DMS79 treated with DMSO at 0.1 percent for 48 hours (cell line): ENCODE data around the gene CD8A.
"Not testable (repeated sequence)": the region's sequence is repeated elsewhere in the genome, so short reads cannot be mapped to it uniquely, and the experiment has no call there.

Source experiments
- DNase-seq: peaks from one replicate; lab custom pipeline; 2025; lab: John Stamatoyannopoulos, UW

The CD8A gene

DNA sequence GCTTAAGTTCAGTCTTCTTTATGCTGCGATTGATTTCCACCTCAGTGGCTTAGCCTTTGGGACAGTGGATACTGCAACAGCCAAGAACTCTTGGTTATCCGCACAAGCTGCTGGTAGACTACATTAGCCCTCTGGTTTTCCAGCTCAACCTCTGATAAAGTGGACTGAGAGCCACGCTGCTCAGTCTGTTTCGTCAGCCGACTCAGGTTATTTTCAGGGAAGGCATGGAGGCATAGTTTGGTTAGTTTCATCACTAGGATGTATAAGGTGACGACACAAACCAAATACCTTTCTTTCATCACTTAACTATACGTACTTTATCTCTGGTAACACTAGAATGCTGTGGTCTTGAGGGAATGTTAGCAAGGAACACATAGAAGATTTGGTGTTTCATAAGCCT lies 14.2 kb downstream of the CD8A start:
- DNase-seq = no peak

DNA sequence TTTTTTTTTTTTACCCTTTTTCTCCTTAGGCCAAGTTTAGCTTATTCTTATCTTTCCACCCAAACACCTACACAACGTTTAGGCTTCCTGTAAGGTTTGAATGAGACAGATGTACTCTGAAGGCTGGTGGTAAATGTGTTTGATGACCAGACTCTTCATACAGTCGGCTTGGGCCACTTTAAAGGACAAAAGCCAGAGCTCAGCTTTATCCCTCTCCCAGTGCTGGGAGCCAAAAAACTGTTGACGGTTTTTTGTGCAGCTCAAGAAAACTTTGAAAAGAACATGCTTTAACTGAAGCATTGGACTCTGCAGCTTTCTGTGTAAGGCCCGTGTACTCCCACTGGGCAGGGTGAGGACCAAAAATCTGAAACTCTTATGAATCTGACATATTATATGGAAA lies 15.4 kb downstream of the CD8A start:
- no peak for DNase-seq

DNA sequence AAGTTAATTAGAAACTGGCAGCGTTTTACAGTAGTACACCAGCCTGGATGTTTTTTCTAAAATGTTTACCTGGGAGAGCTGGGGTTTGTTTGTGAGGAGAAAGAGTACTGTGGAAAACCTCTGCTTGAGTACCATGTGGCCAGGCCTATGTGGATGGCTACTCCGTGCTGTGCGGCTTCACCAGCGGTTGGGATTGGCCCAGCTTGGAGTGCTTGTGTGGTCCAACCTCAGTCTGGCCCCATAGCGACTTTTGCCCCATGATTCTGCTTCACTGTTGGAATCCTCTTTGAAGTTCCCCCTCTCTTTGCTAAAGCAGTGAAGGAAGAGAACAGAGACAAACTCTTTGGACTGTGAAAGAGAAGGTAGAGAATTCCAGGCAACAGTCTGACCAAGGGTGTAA lies 15.9 kb downstream of the CD8A start:
- DNase-seq = no peak

DNA sequence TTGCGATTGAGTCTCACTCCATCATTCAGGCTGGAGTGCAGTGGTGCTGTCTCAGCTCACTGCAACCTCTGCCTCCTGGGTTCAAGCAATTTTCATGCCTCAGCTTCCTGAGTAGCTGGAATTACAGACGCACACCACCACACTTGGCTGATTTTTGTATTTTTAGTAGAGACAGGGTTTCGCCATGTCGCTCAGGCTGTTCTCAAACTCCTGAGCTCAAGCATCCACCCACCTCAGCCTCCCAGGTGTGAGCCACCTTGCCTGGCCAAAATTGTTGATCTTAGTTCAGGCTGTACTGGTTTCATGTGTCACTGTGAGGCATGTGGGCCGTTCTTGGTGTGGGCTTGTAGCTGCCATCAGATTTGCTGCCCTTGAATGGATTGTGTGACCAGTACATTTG lies 18.1 kb downstream of the CD8A start:
- no peak for DNase-seq

DNA sequence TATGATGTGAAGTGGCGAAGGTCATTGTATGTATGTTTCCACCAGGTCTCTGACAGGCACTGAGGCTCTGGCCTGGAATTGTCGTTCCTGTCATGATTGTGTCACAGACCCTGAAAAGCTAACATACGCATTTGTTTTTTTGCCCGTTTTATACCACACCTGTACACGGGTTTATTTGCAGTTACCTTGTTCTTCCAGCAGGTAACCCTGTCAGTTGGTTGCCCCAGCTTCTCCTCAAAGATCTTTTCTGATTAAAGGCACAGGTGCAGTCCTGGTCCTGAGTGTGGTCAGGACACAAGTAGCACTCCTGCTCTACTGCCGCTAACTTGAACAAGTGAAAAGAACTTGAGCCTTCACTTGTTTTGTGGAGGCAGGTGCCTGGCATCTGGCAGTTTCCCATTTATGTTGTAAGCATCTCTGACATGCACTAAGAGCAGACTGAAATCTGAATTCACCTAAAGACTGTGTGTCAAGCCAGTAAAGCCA lies 19.9 kb downstream of the CD8A start:
- peak; percentile 28 for DNase-seq

DNA sequence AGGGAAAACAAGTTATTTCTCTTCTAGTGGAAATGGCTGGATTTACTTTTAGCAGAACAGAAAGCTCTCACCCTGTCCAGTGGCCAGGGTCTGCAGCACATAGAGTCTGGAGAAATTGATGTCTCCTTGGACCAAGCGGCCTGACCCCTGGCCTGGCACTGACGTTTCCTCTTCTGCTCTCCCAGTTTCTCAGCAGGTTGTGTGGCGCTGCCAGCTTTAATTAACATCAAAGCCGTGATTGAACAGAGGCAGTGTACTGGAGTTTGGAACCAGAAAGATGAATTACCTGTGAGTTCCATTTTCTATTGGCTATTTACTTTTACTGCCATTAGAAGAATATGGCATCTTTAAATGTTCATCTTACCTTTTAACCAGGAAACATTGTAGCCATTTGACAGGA lies 20.9 kb downstream of the CD8A start:
- no peak for DNase-seq

DNA sequence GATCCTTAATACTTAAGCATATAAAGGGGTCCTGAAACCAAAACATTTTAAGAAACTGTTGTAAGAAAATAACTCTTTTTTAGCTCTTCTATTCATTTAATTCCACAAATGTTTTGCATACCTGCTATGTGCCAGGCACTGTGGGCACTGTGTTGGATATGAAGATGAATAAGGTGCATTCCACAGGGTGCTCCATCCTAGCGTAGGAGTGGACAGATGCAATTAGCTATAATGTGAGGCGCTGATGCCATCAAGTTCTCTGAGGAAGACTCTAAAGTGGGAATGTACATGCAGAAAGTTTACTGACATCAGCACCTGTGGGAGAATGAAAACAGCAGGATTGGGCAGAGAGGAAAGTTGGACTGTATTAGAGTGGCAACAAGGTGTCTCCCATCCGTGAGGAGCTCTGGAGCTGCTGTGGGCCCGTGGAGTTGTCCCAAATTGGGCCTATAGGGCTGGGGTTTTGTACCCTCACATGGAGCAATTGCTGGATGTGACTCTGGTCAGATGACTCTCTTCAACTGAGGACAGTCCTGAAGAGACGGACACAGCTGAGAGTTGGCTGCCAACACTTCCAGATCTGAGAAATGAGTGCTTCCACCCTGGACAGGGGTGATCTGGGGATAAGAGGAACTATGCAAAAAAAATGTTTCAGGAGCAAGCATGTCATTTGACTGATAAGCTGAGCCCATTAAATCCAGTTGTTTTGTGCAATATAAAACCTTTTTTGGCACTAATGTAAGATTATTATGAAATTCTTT lies 22.3 kb downstream of the CD8A start:
- DNase-seq = no peak

DNA sequence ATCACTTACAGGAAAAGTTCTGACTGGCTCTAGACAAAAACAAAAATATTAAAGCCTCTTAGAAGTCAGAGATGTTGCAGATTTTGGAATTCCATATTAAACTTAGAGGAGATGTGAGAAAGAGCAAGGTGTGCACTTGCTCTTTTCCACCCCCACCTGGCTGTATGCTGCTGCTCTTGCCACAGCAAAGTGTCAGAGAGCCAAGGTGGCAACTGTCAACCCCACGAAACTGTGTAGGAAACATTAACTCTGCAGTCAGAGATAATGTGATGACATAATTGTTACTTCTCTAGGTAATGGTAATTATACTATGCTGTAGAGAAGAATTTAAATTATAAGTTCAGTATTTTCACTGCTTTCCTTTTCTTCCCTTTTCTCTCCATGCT lies 25.4 kb downstream of the CD8A start:
- DNase-seq = no peak

DNA sequence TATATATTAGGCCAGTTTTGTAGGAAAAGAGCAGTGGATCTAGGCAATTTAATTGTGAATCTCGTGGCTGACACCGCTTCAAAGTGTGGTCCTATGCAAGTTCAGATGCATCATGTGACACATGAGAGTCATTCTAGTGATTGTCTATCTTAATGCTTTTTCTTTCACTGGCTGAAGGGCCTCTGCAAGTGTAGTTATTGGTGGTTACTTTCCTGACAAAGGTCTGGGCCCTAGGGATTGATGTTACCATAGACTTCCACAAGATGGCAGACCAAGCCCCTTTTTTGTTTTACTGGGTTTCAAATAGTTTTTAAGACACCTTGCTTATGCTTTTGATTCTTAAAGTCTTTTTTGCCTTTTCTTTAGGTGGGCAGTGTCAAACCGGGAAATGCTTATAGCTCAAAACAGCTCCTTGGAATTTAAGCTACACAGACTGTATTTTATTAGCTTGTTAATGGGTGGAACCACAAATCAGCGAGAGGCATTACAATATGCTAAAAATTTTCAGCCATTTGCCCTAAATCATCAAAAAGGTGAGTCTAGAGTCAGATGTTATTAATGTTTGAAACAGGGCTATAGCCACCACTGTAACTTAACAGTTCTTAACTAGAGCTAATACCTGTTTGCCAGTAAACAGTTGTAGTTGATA lies 25.9 kb downstream of the CD8A start:
- peak; percentile 31 for DNase-seq

DNA sequence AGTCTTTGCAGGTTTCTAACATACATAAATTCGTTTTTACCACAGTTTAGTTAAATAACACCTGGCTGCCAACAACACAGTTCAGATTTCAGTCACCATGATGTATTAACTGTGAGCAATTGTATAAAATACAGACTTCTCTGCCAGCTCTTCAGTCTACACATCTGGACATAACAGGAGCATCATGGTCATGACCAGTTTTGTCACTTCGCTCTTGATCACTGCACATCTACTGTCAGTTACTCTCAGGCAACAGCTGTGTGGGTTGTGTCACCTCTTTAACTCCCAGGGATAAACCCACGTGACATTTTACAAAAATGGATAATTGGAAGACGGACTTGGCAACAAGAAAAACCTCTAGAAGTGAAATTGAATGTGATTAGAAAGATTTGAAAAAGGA lies 30.3 kb downstream of the CD8A start:
- no peak for DNase-seq

DNA sequence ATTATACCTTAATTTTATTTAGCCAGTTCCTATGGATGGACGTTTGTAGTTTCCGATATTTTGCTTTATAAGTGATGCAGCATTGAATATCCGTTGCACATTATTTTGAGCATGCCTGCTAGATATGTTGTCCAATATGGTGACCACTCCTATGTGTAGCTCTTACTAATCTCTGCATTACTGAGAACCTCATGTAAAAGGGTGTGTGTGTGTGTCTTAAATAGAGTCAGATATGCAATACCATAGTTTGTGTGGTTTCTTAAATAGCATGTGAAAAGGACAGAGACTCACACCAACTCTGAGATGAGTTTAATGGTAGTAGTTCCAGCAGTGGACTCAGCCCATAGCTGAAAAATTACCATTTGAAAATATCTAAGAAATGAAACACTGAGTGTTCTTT lies 32.3 kb downstream of the CD8A start:
- DNase-seq = no peak

DNA sequence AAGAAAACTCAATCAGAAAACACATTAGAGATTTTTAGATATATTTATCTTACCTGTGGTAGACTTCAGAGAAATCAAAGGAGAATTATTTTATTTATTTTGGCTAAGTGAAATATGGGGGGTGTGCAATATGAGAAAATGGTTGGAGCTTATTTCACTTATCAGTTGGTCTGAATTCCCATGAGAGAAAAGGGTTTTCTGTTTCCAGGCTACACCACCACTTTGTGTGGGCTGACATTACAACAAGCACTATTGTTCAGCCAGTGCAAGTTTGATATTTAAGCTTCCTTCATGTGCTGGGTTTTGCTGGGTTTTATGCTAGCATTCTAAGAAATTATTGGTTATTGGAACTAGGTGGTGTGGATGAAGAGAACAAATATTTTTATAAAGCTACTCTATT lies 37.1 kb downstream of the CD8A start:
- DNase-seq = no peak

DNA sequence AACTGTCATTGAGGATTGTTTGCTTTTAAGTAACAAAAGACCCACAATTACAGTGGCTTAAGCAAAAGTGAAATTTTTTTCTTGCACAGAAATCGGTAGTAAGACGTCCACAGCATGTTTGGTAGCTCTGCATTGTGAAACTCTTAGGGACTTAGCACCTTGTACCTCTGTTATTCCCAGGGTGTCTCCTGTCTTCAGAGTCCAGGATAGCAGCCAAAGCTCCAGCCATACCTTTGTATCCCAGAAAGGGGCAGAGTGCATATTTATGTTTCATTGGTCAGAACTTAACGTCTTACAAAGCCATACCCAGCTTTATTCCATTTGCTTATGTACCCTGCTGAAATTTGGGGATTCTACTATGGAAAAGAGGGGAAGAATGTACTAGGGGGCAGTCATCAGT lies 37.8 kb downstream of the CD8A start:
- DNase-seq = no peak

DNA sequence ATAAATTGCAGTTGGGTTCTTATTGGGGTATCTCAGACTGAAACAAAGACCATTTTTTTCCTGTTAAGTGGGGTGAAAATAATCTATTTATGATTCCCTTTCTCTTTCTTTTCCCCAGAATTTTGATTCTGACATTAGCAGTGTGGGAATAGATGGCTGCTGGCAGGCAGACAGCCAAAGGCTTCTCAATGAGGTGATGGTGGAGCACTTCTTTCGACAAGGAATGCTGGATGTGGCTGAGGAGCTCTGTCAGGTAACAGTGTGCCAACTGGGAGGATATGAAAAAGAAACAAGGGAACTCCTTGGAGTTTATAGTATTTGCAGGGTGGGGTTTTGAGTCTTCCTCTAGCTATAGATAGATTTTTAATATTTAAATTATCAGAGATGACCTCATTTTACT lies 38.9 kb downstream of the CD8A start:
- DNase-seq = no peak

DNA sequence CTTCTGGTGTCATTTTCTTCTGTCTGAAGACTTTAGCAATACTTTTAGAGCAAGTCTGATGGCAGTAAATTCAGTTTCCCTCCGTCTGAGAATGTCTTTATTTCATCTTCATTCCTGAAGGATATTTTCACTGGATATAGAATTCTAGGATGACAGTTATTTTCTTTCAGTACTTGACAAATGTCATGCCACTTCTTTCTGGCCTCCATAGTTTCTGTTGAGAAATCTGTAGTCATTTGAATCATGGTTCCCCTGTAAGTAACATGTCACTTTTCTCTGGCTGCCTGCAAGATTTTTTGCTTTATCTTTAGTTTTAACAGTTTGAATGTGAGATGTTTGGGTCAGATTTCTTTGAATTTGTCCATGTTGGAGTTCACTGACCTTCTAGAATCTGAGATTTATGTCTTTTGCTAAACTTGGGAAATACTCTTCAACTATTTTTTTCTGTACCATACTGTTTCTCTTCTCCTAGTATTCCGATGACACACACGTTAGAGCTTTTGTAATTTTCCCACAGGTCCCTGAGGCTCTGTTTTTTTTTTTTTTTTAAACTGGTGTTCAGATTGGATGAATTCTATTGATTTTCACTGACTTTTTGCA lies 40.4 kb downstream of the CD8A start:
- DNase-seq = no peak

DNA sequence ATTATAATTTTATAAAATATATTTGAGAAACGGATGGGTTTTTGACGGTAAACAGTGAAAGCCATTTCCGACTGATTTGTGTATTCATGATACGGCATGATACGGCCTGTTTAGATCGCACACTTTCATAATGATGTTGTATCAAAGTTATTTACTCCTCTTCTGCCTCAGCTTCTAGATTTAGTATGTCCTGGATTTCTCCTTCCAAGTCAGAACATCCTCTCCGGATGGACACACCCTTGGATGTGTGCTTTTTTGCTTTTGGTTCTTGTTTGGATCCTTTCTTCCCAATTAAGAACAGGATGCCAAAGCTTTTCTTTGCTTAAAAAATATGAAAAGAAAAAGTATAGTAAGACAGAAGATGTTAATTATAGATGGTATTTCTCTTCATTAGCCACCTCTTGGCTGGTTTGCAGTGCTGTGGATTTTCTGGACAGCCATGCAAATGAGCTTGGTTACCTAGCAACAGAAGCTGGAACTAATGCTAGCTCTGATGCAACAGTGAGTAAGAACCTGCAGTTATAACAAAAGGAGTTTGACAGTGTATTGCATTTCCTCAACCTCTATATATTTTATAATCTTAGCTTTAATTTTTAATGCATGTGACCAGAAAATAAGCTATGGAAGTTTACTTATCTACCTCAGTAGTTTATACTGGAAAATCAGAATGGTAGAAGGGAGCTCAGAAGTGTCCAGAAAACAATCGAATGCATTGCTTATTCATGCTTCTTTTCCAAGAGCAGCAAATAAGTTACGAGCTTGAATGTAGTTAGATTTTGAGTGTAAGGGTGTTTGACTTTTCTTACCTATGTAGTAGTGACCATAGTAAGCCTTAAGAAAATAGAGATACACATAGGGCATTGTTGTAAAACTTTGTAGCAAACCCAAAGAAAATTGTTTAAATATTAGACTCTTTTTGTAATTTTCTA lies 42.7 kb downstream of the CD8A start:
- no peak for DNase-seq

DNA sequence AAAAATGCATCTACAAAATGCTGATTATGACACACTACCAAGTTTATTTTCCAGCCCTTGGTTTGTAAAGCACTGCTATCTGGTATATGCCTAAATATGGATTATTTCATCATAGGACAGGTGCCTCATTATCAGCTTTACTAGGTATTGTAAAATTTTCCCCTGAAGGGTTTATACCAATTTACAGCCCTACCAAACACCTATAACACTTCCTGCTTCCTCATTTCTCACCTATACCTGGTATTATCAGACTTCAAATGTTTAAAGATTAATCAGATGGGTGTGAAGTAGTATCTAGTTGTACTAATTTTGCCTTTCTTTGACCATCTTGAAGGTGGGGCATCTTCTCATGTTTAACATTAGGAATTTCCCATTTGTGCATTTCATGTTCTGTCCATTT lies 43.8 kb downstream of the CD8A start:
- no peak for DNase-seq

DNA sequence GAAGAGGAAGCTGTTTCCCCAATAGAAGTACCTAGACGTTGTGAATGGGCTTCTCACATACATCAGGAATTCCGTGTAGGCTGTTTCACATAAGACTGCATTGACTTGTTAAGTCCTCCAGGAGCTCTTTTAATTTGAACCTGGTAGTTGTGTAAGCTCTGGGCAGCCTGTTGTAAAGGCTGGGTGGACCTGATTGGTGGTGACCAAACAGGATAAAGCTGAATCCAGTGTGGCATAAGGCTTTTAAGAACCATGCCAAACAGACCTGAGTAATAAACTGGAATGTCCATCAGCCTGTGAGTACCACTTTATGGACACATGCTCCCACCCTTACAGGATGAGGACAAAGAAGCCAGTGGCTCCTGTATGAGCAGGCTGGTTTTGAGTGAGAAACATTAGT lies 46.6 kb downstream of the CD8A start:
- DNase-seq = no peak

DNA sequence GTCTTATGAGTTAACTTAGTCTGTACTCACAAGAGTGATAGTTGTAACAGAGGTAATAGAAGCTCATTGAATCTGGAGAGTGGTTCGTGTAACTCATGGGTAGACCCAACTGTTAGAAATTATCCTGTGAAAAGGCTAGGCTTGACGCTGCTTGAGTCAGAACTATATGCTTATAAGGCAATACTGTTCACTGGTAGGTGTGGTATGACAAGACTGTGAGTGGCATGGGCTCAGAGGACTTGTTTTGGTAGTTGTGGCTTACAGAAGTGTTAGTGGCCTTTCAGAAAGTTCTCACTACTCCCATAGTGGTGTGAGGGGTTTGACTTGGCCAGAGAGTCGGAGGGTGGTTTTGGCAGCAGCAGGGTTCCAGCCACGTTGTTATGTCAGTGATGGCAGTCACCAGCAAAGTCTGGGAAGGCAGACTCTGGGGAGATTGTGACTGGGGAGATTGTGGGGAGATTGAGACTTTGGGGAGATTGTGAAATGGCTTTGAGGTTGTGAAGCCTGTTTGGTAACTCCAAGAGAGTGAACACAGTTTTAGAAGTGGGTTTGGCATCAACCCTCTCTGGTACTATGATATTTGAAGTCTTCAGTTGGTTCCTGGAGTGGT lies 48.7 kb downstream of the CD8A start:
- not testable (repeated sequence) for DNase-seq

DNA sequence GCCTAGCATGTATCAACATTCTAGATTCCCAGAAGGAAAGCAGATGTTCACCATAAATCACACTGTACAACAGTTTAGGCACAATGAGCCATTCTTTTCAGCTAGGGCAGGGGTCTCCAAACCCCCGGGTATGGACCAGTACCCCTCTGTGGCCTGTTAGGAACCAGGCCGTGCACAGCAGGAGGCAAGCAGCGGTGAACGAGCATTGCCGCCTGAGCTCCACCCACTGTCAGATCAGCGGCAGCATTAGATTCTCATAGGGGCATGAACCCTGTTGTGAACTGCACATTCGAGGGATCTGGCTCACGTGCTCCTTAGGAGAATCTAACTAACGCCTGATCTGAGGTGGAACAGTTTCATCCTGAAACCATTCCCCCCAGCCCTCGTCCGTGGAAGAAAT lies 50.8 kb downstream of the CD8A start:
- DNase-seq = not testable (repeated sequence)

DNA sequence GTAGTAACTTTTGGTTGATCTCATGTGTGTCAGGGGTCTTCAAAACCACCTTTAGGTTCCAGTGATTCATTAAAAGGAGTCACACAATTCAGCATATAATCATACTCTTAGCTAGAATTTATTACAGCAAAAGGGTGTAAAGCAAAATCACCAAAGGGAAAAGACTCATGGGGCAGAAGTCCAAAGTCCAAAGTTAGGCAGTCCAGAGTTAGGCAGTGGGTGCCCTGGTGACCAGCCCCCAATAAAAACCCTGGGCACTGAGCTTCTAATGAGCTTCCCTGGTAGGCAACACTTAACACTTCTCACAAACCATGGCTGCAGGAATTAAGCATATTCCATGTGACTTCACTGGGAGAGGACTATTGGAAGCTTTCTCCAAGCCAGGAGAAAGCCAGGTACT lies 51.2 kb downstream of the CD8A start:
- DNase-seq = not testable (repeated sequence)

DNA sequence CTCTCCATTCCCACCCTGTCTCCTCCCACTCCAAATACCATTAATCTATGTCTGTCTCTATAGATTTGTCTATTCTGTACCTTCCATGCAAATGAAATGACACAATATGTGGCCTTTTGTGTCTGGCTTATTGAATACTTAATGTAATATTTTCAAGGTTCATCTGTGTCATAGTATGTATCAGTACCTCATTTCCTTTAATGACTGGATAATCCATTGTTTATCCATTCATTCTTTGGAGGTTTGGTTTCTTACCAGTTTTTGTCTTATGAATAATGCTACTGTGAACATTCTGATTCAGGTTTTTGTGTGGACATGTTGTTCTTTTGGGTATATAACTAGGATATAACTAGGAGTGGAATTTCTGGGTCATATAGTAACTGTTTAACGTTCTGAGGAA lies 55.8 kb downstream of the CD8A start:
- DNase-seq = not testable (repeated sequence)
